A172 (cell line): ENCODE data around the gene TBC1D5. TPM values are rescaled to one million over a fixed set of nuclear protein-coding genes. Genes with fewer than 3 reads are reported as not detected.
"Not testable (repeated sequence)": the region's sequence is repeated elsewhere in the genome, so short reads cannot be mapped to it uniquely, and the experiment has no call there.

Experiments used
- DNase-seq: peaks from one replicate; pipeline ENCODE4 v3.0.0-alpha.2; 2015; ENCODE audit warnings: low spot score
- total RNA-seq: library from RNA; depleted of rRNA; stranded (reverse); fragments of >200 nt; shearing (Covaris generic); gene quantifications from 2 replicates; pipeline ENCODE4 v1.2.3, GENCODE V29; 2014

Gene TBC1D5
- total RNA-seq, 1 experiment from 2014 or later = 115 TPM

GRCh38 chr3:17714473-17714872, 28.0 kb downstream of the TBC1D5 start:
- DNase-seq = no peak

DNA sequence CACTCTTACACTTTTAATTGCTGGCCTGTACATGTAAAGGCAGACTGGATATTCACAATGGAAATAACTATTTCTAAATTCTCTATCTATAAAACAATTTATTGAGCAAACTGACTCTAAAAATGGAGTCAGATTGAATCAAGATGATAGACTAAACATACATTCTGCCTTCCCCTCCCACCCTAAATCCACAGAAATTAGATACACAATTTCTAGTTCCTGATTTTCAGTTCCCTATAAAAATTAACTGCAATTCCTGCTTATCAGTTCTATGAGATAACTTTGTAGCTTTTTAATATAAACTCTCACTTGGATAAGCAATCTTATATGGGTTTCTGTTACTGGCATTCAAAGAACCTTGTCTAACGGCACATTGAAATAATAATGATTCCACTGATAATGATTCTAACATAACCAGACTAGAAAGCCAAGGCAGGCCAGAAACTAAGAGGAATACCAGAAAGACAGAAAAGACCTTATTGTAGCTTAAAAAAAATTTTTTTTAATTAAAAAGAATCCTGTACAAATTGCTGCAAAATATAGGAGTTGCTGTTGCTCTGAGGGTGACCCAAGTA, 33.1 kb downstream of the TBC1D5 start:
- DNase-seq = no peak

DNA sequence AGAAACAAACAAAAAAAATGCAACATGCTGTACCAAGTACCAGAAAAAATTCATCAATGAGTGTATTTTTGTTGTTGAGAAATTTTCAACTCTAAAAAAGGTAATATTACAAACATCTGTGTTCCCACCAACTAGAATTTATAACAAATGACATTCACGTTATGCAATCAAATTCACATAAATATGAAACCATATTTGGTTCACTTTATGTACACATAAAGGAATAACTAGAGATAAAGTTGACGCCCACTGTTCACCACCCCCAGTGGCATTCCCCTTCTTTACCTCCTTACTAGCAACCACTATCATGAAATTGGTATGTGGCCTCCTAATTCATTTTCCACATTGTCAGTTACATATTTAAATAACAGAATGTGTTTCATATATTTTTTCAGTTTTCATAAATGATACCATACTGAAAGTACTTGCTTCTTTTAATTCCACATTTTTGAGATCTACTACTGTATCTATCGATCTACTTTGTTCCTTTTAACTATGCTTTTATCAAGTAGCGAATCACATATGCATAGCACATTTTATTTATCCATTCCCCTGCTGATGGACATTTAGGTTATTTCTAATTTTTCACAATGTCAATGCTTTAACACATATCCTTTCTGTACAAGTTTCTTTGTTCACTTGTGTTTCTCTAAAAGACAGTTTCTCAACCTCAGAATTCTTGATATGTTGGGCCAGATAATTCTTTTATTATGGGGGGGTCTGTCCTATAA, 34.5 kb downstream of the TBC1D5 start:
- no peak for DNase-seq

- not testable (repeated sequence) for DNase-seq
Measured at GRCh38 chr3:17705991-17706390, 36.4 kb downstream of the TBC1D5 start.

GRCh38 chr3:17699815-17700214, 42.6 kb downstream of the TBC1D5 start:
- not testable (repeated sequence) for DNase-seq

DNA sequence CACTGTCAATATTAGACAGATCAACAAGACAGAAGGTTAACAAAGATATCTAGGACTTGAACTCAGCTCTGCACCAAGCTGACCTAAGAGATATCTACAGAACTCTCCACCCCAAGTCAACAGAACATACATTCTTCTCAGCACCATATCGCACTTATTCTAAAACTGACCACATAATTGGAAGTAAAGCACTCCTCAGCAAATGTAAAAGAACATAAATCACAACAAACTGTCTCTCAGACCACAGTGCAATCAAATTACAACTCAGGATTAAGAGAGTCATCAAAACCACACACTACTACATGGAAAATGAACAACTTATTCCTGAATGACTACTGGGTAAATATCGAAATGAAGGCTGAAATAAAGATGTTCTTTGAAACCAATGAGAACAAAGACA, 46.8 kb downstream of the TBC1D5 start:
- DNase-seq = not testable (repeated sequence)

DNA sequence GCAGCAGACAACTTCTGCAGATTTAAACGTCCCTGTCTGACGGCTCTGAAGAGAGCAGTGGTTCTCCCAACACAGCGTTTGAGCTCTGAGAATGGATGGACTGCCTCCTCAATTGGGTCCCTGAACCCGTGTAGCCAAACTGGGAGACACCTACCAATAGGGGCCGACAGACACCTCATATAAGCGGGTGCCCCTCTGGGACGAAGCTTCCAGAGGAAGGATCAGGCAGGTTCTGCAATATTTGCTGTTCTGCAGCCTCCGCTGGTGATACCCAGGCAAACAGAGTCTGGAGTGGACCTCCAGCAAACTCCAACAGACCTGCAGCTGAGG, 48.8 kb downstream of the TBC1D5 start:
- DNase-seq = not testable (repeated sequence)

- not testable (repeated sequence) for DNase-seq
Measured at GRCh38 chr3:17692846-17693669, 49.4 kb downstream of the TBC1D5 start.

DNA sequence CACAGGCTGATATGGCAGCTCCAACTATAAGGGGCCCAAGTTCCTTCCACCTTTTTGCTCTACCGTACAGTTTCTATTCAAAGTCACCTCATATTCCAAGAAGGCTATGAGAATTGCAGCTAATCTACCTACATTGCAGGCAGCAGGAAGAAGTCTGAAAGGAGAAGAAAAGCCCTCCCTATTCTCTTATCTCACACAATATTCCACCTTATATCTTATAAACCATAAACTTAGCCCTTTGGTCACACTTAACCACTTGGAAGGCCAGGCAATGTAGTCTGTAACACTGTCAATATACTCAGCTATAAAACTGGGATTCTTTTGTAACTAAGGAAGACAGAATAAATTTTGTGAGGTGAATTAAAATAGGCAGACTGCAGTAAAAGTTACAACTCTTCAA, 54.9 kb downstream of the TBC1D5 start:
- DNase-seq = no peak

DNA sequence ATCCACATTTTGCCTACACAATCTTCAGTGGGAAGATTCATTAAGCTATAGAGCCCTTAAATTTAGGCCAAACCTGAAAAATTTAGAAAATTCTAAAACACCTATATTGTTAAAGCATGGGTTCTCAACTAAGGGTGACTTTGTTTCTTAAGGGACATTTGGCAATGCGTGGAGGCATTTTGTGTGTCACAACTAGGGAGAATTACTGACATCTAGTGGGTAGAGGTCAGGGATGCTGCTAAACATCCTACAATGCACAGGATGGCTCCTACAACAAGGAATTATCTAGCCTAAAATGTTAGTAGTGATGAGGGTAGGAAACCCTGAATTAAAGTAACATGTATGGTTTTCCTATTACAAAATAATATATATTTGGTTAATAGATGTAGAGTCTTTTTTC, 55.8 kb downstream of the TBC1D5 start:
- peak; percentile 17 for DNase-seq

DNA sequence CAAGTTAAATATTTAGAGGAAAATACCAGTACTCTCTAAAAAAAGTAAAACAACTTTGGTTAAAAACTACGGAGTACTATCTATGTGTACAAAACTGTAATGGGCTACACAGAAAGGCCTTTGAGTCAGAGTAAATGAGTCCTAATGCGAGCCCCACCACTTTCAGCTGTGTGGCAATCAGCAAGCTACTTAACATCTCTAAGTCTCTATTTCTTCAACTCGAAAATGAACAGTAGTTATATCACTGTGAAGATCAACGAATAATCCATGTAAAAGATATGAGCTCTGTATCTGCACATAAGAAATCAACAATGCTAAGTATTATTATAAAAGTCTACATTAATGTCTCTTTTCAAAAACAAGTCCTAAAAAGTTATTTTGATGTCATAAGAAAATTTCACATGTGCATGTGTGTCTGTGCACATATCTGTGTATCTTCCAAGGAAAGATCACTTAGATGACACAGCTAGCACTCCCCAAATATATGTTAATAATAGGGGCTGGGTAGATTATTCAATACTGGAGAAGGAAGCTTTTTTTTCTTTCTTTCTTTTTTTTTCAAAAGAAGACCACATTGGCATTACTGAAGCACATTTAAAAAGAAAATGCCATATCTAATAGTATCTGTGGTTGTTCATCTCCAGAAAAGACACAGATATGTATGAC, 58.8 kb downstream of the TBC1D5 start:
- DNase-seq = no peak

DNA sequence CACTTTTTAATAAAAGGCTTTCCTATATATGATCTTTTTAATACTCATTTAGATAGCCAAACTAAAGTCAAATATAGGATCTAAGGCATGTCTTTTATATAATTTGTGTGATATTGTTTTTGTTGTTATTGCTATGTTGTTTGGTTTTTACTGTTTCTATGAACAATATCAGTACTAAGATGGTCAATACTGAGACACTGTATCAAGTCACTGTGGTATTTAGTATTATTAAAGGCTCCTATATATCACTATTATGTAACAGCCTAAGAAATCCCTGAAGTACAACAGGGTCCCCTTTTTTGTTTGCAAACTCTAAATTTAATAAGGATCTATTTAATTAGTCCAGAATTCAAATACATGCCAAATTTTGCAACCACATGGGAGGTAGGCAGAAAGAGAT, 61.9 kb downstream of the TBC1D5 start:
- DNase-seq = no peak

DNA sequence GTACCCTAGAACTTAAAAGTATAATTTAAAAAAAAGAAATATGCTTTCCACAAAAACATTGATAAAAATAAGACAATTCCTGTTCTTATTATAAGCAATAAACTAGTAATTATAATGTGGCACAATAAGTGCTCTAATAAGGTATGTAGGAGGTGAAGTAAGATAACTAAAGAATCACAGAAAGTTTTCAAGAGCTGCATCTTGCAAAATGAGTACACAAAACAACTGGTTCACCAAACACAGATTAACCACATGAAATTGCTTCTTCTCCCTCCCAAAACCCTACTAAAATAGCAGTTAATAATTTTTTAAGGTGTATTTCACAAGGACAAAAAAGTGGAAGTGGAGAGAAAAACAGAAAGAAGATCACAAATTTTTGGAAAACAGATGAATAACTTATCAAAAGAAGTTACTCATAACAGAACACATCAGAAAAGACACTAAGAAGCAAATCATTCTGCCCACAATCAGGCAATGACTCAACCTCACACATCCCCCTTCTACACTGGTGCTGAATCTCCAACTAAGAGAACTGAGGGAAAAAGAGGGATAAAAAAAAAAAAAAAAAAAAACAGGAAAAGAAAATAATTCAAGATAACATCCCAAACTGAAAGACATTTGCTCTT, 64.2 kb downstream of the TBC1D5 start:
- DNase-seq = peak; percentile 47

DNA sequence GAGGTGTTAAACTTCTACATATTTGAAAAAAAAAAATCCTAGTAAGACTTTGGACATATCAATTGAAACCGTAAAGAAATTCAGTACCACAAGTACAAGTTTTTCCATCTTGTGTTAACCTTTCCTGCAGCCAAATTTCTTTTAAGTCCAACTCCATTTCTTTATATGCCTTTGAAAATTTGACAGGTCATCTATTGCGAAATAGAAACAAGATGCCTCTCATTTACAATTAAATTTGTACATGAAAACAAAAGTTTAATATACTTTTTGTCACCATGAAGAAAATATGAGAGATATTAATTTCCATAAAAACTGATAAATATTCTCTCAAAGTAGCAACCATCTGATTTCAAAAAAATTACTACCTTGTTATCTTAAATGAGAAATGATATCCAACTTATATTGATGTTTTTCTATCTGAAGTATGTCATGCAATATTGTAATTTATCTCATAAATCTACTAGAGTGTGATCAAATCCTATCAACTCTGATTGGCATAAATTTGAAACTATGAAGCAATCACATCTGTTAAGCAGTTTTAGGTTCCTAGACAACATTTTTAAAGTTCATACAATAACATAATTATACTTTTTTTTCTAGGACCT, 68.2 kb downstream of the TBC1D5 start:
- DNase-seq = no peak

- no peak for DNase-seq
Measured at GRCh38 chr3:17672506-17672905, 69.9 kb downstream of the TBC1D5 start.

GRCh38 chr3:17670749-17671148, 71.7 kb downstream of the TBC1D5 start:
- DNase-seq = no peak

GRCh38 chr3:17664923-17665322, 77.5 kb downstream of the TBC1D5 start:
- DNase-seq = no peak

DNA sequence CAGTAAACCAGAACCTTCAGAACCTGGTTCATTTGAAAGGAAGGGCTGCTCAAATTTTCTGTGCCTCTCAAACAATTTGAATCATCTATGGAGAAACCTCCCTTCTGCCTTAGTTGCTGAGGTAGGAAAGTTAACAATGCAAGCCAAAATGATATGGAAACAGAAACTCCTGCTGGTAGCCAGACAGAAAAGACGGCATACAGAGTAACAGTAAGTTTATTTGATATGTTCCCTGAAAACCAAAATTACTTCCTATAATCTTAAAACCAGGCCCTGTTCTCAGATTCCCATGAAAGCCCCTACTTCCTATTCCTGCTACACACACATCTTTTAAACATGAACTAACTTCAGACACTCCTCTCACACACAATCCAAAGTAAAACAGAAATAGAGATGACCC, 86.2 kb downstream of the TBC1D5 start:
- DNase-seq = no peak

DNA sequence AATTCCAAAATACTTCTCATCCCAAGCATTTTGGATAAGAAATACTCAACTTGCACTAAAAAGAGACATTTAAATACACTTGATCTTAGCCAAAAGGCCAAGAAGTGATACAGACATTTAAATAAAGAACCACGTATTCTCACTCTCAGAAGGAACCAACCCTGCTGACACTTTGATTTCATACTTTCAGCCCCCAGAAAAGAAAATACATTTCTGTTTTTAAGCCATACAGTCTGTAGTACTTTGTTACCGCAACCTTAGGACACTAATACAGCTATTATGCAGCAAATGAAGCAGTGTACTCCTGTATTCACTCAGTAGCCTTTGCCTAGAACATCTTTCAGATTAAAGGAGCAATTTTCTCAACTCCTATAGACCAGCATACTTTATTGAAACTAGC, 86.7 kb downstream of the TBC1D5 start:
- no peak for DNase-seq

DNA sequence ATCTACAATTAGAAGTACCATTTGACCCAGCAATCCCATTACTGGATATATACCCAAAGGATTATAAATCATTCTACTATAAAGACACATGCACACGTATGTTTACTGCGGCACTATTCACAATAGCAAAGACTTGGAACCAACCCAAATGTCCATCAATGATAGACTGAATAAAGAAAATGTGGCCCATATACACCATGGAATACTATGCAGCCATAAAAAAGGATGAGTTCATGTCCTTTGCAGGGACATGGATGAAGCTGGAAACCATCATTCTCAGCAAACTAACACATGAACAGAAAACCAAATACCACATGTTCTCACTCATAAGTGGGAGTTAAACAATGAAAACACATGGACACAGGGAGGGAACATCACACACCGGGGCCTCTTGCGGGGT, 92.7 kb downstream of the TBC1D5 start:
- DNase-seq = not testable (repeated sequence)

DNA sequence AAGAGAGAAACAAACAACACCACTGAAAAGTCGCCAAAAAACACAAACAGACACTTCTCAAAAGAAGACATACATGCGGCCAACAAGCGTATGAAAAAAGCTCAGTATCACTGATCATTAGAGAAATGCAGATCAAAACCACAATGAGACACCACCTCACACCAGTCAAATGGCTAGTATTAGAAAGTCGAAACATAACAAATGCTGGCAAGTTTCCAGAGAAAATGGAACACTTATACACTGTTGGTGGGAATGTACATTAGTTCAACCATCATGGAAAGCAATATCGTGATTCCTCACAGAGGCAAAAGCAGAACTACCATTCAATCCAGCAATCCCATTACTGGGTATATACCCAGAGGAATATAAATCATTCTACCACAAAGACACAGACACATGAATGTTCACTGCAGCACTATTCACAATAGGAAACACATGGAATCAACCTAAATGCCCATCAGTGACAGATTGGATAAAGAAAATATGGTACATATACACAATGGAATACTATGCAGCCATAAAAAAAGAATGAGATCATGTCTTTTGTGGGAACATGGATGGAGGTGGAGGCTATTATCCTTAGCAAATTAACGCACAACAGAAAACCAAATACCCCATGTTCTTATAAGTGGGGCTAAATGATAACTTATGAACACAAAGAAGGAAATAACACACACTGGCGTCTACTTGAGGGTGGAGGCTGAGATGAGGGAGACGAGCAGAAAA, 93.6 kb downstream of the TBC1D5 start:
- not testable (repeated sequence) for DNase-seq
